Neutrophil (primary cell): ENCODE data around the gene ANKRD61.
"Not testable (repeated sequence)": the region's sequence is repeated elsewhere in the genome, so short reads cannot be mapped to it uniquely, and the experiment has no call there.

ENCODE experiments used
- H3K27ac ChIP-seq: fragments of 200-600 bp; sonication (generic); 2 replicates; pipeline ENCODE4 v1.5.1; 2016; ENCODE audit warnings: mild to moderate bottlenecking, moderate library complexity
- H3K27me3 ChIP-seq: fragments of 200-600 bp; sonication (generic); 2 replicates; pipeline ENCODE4 v1.6.0; 2016; ENCODE audit warnings: mild to moderate bottlenecking
- H3K36me3 ChIP-seq: fragments of 200-600 bp; sonication (generic); 2 replicates; pipeline ENCODE4 v1.5.1; 2017
- H3K4me1 ChIP-seq, 2 experiments: fragments of 200-600 bp in 1 of 2; sonication (generic) in 1 of 2; 1 replicate in 1 of 2; 2 replicates in 1 of 2; pipeline versions ENCODE4 v1.5.1 to v1.6.1; 2013 to 2016; ENCODE audit warnings: low read depth in 1 of 2, low read length in 1 of 2, mild to moderate bottlenecking in 1 of 2, moderate library complexity in 1 of 2; ENCODE audit not compliant: control insufficient read depth in 1 of 2, insufficient read depth in 1 of 2
- H3K4me3 ChIP-seq, 2 experiments: fragments of 200-600 bp in 1 of 2; sonication (generic) in 1 of 2; 1 replicate in 1 of 2; 2 replicates in 1 of 2; pipeline ENCODE4 v1.5.1; 2013 to 2016; ENCODE audit warnings: low read depth in 1 of 2, low read length in 1 of 2, mild to moderate bottlenecking in 1 of 2, moderate library complexity in 1 of 2
- H3K9me3 ChIP-seq: fragments of 200-600 bp; sonication (generic); 2 replicates; pipeline ENCODE4 v1.5.1; 2016
- CTCF ChIP-seq: fragments of 200-600 bp; sonication (generic); IDR thresholded peaks from 2 replicates; pipeline ENCODE4 v1.5.1; 2016; ENCODE audit warnings: antibody characterized with exemption

ANKRD61 gene

GRCh38 chr7:6074612-6075380, 43.6 kb downstream of the ANKRD61 start:
- H3K36me3 ChIP-seq = no peaks in the 10 kb centered on the region
- peak overlapping the region; percentile 39 for H3K27ac ChIP-seq
- peak overlapping the region in 1 of 2 experiments; percentile 17 for H3K4me3 ChIP-seq
- H3K27me3 ChIP-seq = no peaks in the 10 kb centered on the region
- no peak for TF ChIP-seq CTCF
- no peaks in the 10 kb centered on the region for H3K9me3 ChIP-seq
- peaks cover 42 to 43% of the 10 kb centered on the region in 2 experiments for H3K4me1 ChIP-seq

GRCh38 chr7:6078548-6078947, 47.4 kb downstream of the ANKRD61 start:
- Histone ChIP-seq H3K27me3 (no peaks in the 10 kb centered on the region), H3K9me3 (no peaks in the 10 kb centered on the region), H3K27ac (peak overlapping the region; percentile 75), H3K4me1 (peaks cover 53 to 61% of the 10 kb centered on the region in 2 experiments), H3K36me3 (no peaks in the 10 kb centered on the region), H3K4me3 (no peak overlapping the region)
- TF ChIP-seq CTCF = no peak

GRCh38 chr7:6083047-6083446, 51.9 kb downstream of the ANKRD61 start:
- H3K4me3 ChIP-seq, H3K36me3 ChIP-seq, H3K27me3 ChIP-seq, H3K27ac ChIP-seq, H3K9me3 ChIP-seq: not testable (repeated sequence)
- H3K4me1 ChIP-seq = peaks cover 20 to 29% of the 10 kb centered on the region in 2 experiments
